GM21423 (cell line): ENCODE data around the gene DDX28.

Experiments
- ATAC-seq: cut with Tn5 transposase; IDR thresholded peaks from one replicate; pipeline ENCODE4 v1.9.1; 2021; ENCODE audit warnings: mild to moderate bottlenecking, moderate library complexity; ENCODE audit not compliant: unreplicated experiment

DDX28 gene

GRCh38 chr16:67971111-67971510, 51.9 kb downstream of the DDX28 start:
- ATAC-seq: no peak
